Heart right ventricle (tissue), 16 donors: Measurements from ENCODE around the gene MLXIPL. TPM values are rescaled to one million over a fixed set of nuclear protein-coding genes. Genes with fewer than 3 reads are reported as not detected.
"Not testable (repeated sequence)": the region's sequence is repeated elsewhere in the genome, so short reads cannot be mapped to it uniquely, and the experiment has no call there.

Experiments used
- ATAC-seq, 8 donors: fragments of 200-7000 bp; cut with Tn5 transposase; one replicate each; pipeline ENCODE4 v1.9.1; 2020; ENCODE audit warnings: mild to moderate bottlenecking in 8 of 8, moderate library complexity in 8 of 8, moderate number of reproducible peaks in 1 of 8
- DNase-seq, 2 donors: peaks; one replicate each; pipeline ENCODE4 v3.0.0-alpha.2; 2020
- H3K27ac ChIP-seq, 10 donors: fragments of 200-600 bp; sonication (generic) in 2 of 10; one replicate each; pipeline versions ENCODE4 v1.5.0 to v1.8.0; 2020 to 2022; ENCODE audit warnings: mild to moderate bottlenecking in 3 of 10
- H3K27me3 ChIP-seq, 7 donors: fragments of 200-600 bp; one replicate each; pipeline ENCODE4 v1.8.0; 2021 to 2022; ENCODE audit warnings: mild to moderate bottlenecking in 2 of 7
- H3K36me3 ChIP-seq, 9 donors: fragments of 200-600 bp; sonication (generic) in 1 of 9; one replicate each; pipeline versions ENCODE4 v1.5.0 to v1.8.0; 2020 to 2022; ENCODE audit warnings: mild to moderate bottlenecking in 2 of 9
- H3K4me1 ChIP-seq, 9 donors: fragments of 200-600 bp; sonication (generic) in 1 of 9; one replicate each; pipeline versions ENCODE4 v1.5.0 to v1.8.0; 2020 to 2022; ENCODE audit warnings: mild to moderate bottlenecking in 4 of 9
- H3K4me3 ChIP-seq, 10 donors: fragments of 200-600 bp; sonication (generic) in 2 of 10; one replicate each; pipeline versions ENCODE4 v1.5.0 to v1.8.0; 2020 to 2022; ENCODE audit warnings: mild to moderate bottlenecking in 7 of 10, moderate library complexity in 2 of 10
- H3K9me3 ChIP-seq, 11 donors: fragments of 200-600 bp in 10 of 11; sonication (generic) in 2 of 11; one replicate each; pipeline versions ENCODE4 v1.5.0 to v1.8.0; 2013 to 2022; ENCODE audit warnings: mild to moderate bottlenecking in 2 of 11, control low read depth in 1 of 11, moderate library complexity in 1 of 11
- WGBS, 2 donors: extraction: QIAGEN DNeasy Blood & Tissue Kit; methylation state at CpG; one replicate each; pipeline ENCODE4 v1.1.7; 2013; ENCODE audit warnings: inconsistent platforms in 1 of 2; 5-methylcytosine and 5-hydroxymethylcytosine counted together
- intact Hi-C, 10 donors: fragments of 100-400 bp; cut with DNase I; formaldehyde crosslinking; loops; one replicate each; pipeline versions ENCODE4 v1.11.1 to v1.14.2; 2022
- polyA plus RNA-seq, 2 donors: library from polyadenylated mRNA; stranded (reverse); fragments of 200-250 nt; gene quantifications; one replicate each; pipeline ENCODE4 v1.2.3, GENCODE V29; 2013
- total RNA-seq, 10 donors: library from RNA; stranded (reverse); fragmentation: NEBNext Ultra II Directional in 3 of 10; extraction: Animal tissue kit (Norgen Biotek cat#: 25700) in 3 of 10; gene quantifications; one replicate each; pipeline versions ENCODE4 v1.2.1 to v1.2.4, GENCODE V29; 2021 to 2023
- TF ChIP-seq, protein P1 (sequence below), 9 donors: fragments of 200-600 bp; sonication (generic) in 2 of 9; IDR thresholded peaks; one replicate each; pipeline versions ENCODE4 v1.5.0 to v1.8.0; 2021 to 2022; ENCODE audit warnings: antibody characterized with exemption in 9 of 9, mild to moderate bottlenecking in 5 of 9, moderate library complexity in 1 of 9
- donor health status: Arrhythmogenic right ventricular cardiomyopathy.
- donor health status: ischemic (EF 13 %, LVEDD 7.1; RV severe dilation, severe dysfunction).
- donor health status: healthy with polysubstance abuse.
- donor health status: DM: no; HTN: yes; CAD: no.
- donor health status: DM: no; HTN: no; CAD: no.
- donor health status: ischemic (EF 25% LVEDD 6.9; RV normal size, moderate dysfunction).
- donor health status: ischemic (EF 25% LVEDD 5.7; RV mildly dilated, moderate dysfunction).
- donor health status: healthy.
- donor health status: DM: yes; HTN: yes; CAD: no.
- donor health status: Ischemic cardiomyopathy.
- donor health status: ischemic (EF 35%, LVEDD 5.7; RV mildly dilated, moderate dysfunction).
- donor health status: nonischemic (EF 11% LVEDD 7.7; RV severe dilation, severe dysfunction).
- donor health status: DM: yes; HTN: yes; CAD: no.
- donor health status: PGD.
- donor health status: ischemic (EF 29% LVEDD 5.4; RV normal size, mild dysfunction).
- donor health status: nonischemic (EF 23%, LVEDD 6.1; RV moderate dilation, normal function).

MLXIPL gene
- total and polyA plus RNA-seq, 12 donors: 0.28 to 22.8 (median 2.4) TPM; not detected in 2

DNA sequence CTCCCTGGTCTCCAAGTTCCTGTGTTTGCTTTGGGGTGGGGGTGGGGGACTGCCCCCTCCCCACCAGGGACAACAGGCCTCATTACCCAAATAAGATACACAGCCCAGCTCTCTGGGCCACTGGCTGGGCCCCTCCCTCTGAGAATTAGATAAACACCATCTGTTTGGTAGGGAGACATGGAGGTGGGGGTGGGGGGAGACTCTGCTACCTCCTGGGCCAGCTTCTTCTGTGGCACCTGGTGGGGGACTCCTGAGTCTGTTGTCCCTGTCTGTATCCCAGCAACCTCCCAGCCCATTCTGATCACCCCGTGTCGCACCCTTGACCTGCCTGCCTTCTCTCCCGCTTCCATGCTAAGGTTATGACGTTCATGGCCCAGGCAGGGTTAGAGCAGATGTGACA lies 5.8 kb downstream of the MLXIPL start:
- Histone ChIP-seq H3K27me3 (peaks cover 3 to 56% (median 42%) of the 10 kb centered on the region in 7 donors), H3K27ac (no peak overlapping the region), H3K36me3 (no peaks in the 10 kb centered on the region), H3K4me3 (no peak overlapping the region), H3K4me1 (peaks cover 0 to 11% (median 10%) of the 10 kb centered on the region in 9 donors), H3K9me3 (no peaks in the 10 kb centered on the region)
- DNase-seq (no peak), ATAC-seq (no peak)
- TF ChIP-seq, protein P1, sequence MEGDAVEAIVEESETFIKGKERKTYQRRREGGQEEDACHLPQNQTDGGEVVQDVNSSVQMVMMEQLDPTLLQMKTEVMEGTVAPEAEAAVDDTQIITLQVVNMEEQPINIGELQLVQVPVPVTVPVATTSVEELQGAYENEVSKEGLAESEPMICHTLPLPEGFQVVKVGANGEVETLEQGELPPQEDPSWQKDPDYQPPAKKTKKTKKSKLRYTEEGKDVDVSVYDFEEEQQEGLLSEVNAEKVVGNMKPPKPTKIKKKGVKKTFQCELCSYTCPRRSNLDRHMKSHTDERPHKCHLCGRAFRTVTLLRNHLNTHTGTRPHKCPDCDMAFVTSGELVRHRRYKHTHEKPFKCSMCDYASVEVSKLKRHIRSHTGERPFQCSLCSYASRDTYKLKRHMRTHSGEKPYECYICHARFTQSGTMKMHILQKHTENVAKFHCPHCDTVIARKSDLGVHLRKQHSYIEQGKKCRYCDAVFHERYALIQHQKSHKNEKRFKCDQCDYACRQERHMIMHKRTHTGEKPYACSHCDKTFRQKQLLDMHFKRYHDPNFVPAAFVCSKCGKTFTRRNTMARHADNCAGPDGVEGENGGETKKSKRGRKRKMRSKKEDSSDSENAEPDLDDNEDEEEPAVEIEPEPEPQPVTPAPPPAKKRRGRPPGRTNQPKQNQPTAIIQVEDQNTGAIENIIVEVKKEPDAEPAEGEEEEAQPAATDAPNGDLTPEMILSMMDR (IDR thresholded peaks at IDR 0.05): no peak
- intact Hi-C loops: loop anchor here in 2 of 10 donors (5.0 to 10.0 kb wide), 2 partner anchors 234 to 236 kb away; no protein-coding TSS in a partner anchor
- WGBS, 2 donors: 52 to 58% methylated on average over 4 of the region's 4 CpGs

DNA sequence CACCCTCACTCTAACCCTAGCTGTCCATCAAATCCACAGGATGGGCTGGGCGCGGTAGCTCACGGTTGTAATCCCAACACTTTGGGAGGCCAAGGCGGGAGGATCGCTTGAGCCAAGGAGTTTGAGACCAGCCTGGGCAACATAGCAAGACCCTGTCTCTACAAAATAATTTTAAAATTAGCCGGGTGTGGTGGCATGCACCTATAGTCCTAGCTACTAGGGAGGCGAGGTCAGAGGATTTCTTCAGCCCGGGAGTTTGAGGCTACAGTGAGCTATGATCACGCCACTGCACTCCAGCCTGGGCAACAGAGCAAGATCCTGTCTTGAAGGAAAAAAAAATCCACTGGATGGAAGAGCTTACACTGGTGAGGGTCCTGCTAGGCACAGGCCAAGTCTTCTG lies 6.8 kb downstream of the MLXIPL start:
- H3K27me3 ChIP-seq: peaks cover 0 to 53% (median 38%) of the 10 kb centered on the region in 7 donors

DNA sequence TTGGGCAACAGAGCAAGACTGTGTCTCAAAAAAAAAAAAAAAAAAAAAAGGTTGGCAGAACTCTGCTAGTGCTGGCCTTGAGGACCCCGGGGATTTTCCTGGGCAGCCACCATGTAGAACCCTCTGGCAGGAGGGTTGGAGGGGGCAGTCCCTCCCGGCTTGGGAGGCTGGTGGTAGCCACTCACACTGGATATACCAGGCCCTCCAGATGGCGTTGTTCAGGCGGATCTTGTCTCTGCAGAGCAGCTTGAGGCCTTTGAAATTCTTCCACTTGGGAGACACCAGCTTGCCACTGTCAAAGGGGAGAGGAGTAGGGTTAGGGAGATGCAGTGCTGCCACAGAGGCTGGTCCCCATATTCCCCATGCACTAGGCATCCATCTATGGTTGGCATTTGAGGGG lies 8.4 kb downstream of the MLXIPL start:
- intact Hi-C loops: loop anchor here in 2 of 10 donors (5.0 to 10.0 kb wide), 2 partner anchors 236 to 239 kb away; no protein-coding TSS in a partner anchor
- H3K9me3 ChIP-seq: no peaks in the 10 kb centered on the region
- DNase-seq: no peak
- no peak overlapping the region for H3K27ac ChIP-seq
- H3K36me3 ChIP-seq: no peaks in the 10 kb centered on the region
- WGBS, 2 donors: 55 to 59% methylated on average over 4 of the region's 4 CpGs
- peak in 2 of 8 donors; percentile 5 to 31 for ATAC-seq
- H3K4me3 ChIP-seq: no peak overlapping the region
- H3K4me1 ChIP-seq: peaks cover 0 to 3% (median 0%) of the 10 kb centered on the region in 9 donors
- H3K27me3 ChIP-seq: peaks cover 0 to 54% (median 25%) of the 10 kb centered on the region in 7 donors
- TF ChIP-seq, protein P1 (IDR thresholded peaks at IDR 0.05): no peak

More for the DNA sequence above, 6.8 kb downstream of the MLXIPL start:
- H3K27ac ChIP-seq, H3K4me3 ChIP-seq, H3K9me3 ChIP-seq, ATAC-seq, H3K4me1 ChIP-seq, H3K36me3 ChIP-seq, DNase-seq: not testable (repeated sequence)
- intact Hi-C loops: loop anchor here in 2 of 10 donors (5.0 to 10.0 kb wide), 2 partner anchors 235 to 237 kb away; no protein-coding TSS in a partner anchor
- WGBS, 2 donors: 94% methylated on average over 9 of the region's 9 CpGs

DNA sequence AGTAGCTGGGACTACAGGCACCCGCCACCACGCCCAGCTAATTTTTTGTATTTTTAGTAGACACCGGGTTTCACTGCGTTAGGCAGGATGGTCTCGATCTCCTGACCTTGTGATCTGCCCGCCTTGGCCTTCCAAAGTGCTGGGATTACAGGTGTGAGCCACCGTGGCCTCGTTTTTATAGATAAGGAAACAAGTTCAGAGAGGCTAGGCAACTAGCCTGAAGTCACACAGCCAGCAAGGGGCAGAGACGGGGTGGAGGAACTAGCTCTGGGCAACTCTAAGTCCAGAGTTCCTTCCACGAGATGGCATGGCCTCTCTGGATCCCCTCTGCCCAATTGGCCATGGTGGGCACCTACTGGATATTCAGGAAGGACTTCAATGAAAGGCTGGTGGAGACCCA lies 9.4 kb downstream of the MLXIPL start:
- not testable (repeated sequence) for H3K27ac ChIP-seq, H3K4me3 ChIP-seq, H3K9me3 ChIP-seq, ATAC-seq, H3K4me1 ChIP-seq, DNase-seq, H3K36me3 ChIP-seq
- intact Hi-C loops: loop anchor here in 2 of 10 donors (5.0 to 10.0 kb wide), 2 partner anchors 237 to 240 kb away; no protein-coding TSS in a partner anchor
- peaks cover 0 to 48% (median 25%) of the 10 kb centered on the region in 7 donors for H3K27me3 ChIP-seq
- 82% methylated on average over 10 of the region's 10 CpGs for WGBS, 2 donors

DNA sequence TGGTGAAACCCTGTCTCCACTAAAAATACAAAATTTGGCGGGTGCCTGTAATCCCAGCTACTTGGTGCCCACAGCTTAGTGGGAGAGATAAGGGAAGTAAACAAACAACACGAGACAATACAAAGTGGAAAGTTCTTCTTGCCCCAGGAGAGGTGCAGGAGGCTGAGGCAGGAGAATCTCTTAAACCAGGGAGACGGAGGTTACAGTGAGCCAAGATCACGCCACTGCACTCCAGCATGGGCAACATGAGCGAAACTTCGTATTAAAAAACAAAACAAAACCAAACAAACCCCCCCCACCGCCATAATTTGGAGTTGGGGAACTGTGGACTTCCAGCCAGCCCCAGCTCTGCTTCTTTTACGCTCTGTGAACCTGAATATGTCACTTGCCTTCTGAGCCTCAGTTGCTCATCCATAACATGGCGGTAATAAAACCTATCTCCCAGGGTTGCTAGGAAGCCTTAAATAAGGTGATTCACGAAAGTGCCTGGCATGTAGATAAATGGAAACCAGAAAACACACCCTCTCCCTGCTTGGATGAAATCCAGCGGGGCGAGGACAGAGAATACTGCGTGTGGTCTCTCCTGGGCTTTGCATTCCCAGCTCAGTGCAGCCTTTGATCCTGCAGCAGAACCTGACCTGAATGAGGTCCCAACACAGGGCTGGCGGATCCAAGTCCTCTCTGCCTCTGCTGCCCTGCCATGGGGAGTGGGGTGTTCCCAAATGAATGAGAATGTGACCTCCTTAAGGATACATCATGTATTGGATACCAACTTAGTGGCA lies 10.2 kb downstream of the MLXIPL start:
- no peak overlapping the region for H3K27ac ChIP-seq
- H3K4me1 ChIP-seq: peaks cover 0 to 3% (median 0%) of the 10 kb centered on the region in 9 donors
- H3K36me3 ChIP-seq: no peaks in the 10 kb centered on the region
- H3K9me3 ChIP-seq: no peaks in the 10 kb centered on the region
- H3K27me3 ChIP-seq: peaks cover 0 to 52% (median 25%) of the 10 kb centered on the region in 7 donors
- WGBS, 2 donors: 52 to 53% methylated on average over 14 of the region's 14 CpGs
- no peak overlapping the region for H3K4me3 ChIP-seq
- intact Hi-C loops: loop anchor here in 1 of 10 donors (10.0 kb wide), 1 partner anchor 241 kb away; no protein-coding TSS in a partner anchor
- no peak for DNase-seq
- TF ChIP-seq, protein P1 (IDR thresholded peaks at IDR 0.05): no peak
- no peak for ATAC-seq
